Progenitor cell of endocrine pancreas (in vitro differentiated cells): ENCODE data around the gene BOD1L1. TPM values are rescaled to one million over a fixed set of nuclear protein-coding genes. Genes with fewer than 3 reads are reported as not detected.
A peak's percentile ranks its signal among the peaks of the same experiment; 100 is the strongest.

ENCODE experiments used
- DNase-seq: peaks from one replicate; pipeline ENCODE4 v3.0.0; 2021; ENCODE audit warnings: low spot score; ENCODE audit not compliant: unreplicated experiment
- H3K27ac Mint-ChIP-seq: 2 replicates; pipeline ENCODE4 v1.8.0; 2021; ENCODE audit warnings: mild to moderate bottlenecking, moderate library complexity, mixed read lengths
- H3K27me3 Mint-ChIP-seq: 2 replicates; pipeline ENCODE4 v1.8.0; 2021; ENCODE audit warnings: mixed read lengths
- H3K36me3 Mint-ChIP-seq: 2 replicates; pipeline ENCODE4 v1.8.0; 2022; ENCODE audit warnings: mixed read lengths; ENCODE audit not compliant: insufficient read depth
- H3K4me1 Mint-ChIP-seq: 2 replicates; pipeline ENCODE4 v1.8.0; 2021; ENCODE audit warnings: low read depth, mixed read lengths
- H3K4me3 Mint-ChIP-seq: 2 replicates; pipeline ENCODE4 v1.8.0; 2021; ENCODE audit warnings: low read depth, mild to moderate bottlenecking, moderate library complexity, mixed read lengths
- H3K9me3 Mint-ChIP-seq: 2 replicates; pipeline ENCODE4 v1.8.0; 2021; ENCODE audit warnings: low read depth, mixed read lengths
- microRNA-seq: library from miRNA; unstranded; fragments of <30 nt; microRNA quantifications from one replicate; pipeline ENCODE4 v1.1.0, GENCODE V29; 2020; ENCODE audit warnings: borderline number of aligned reads; ENCODE audit not compliant: unreplicated experiment
- total RNA-seq: library from RNA; stranded (reverse); gene quantifications from 2 replicates; pipeline ENCODE4 v1.2.1, GENCODE V29; 2021
- TF ChIP-seq, protein P1 (sequence below): fragments of 200-600 bp; sonication (generic); IDR thresholded peaks from one replicate; pipeline ENCODE4 v1.5.0; 2021; ENCODE audit warnings: antibody characterized with exemption, mild to moderate bottlenecking; ENCODE audit not compliant: unreplicated experiment

BOD1L1 gene
- total RNA-seq, 1 donor from 2014 or later: 42.1 TPM

DNA sequence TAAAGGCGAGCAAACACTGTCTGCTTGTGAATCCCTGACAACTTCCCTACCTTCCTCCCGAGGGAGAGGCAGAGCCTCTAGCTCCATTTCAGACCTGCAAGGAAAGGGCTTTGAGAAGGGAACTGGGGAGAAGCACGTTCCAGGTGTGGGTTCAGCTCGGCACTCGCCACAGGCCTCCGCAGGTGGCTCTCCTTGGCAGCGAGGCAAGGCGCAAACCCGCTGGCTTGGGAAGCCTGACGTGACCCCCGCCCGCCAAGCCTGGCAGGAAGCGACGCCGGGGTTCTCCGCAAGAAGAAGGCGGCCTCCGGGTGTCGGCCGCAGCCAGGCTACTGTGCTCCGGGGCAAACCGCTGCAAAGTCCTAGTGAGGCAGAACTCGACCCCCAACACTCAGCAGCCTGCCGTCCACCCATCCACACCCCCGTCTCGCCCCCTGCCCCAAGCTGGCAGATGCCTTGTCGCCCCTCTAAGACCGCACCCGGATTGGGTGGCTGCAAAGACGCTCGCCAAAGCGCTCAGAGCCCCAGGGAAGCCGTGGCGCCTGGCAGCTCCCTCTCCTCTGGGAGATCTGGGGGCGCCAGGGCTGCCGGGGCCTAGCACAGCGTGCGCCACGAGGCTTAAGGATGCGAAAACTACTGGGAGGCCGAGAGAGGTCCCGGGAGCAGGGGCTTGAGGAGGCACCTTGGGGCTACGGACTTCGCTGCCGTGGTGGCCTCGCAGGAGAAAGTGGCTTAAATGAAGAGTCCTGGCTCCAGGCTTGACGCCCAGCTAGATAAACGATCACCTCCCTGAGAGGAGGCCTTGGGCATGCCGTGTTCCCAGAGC is 105.0 kb downstream of the BOD1L1 start:
- Mint-ChIP-seq H3K4me3 (no peak overlapping the region), H3K4me1 (no peaks in the 10 kb centered on the region), H3K27ac (no peak overlapping the region), H3K27me3 (peaks cover 36% of the 10 kb centered on the region), H3K9me3 (no peaks in the 10 kb centered on the region), H3K36me3 (no peaks in the 10 kb centered on the region)
- TF ChIP-seq, protein P1, sequence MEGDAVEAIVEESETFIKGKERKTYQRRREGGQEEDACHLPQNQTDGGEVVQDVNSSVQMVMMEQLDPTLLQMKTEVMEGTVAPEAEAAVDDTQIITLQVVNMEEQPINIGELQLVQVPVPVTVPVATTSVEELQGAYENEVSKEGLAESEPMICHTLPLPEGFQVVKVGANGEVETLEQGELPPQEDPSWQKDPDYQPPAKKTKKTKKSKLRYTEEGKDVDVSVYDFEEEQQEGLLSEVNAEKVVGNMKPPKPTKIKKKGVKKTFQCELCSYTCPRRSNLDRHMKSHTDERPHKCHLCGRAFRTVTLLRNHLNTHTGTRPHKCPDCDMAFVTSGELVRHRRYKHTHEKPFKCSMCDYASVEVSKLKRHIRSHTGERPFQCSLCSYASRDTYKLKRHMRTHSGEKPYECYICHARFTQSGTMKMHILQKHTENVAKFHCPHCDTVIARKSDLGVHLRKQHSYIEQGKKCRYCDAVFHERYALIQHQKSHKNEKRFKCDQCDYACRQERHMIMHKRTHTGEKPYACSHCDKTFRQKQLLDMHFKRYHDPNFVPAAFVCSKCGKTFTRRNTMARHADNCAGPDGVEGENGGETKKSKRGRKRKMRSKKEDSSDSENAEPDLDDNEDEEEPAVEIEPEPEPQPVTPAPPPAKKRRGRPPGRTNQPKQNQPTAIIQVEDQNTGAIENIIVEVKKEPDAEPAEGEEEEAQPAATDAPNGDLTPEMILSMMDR: no peak
- DNase-seq: no peak

DNA sequence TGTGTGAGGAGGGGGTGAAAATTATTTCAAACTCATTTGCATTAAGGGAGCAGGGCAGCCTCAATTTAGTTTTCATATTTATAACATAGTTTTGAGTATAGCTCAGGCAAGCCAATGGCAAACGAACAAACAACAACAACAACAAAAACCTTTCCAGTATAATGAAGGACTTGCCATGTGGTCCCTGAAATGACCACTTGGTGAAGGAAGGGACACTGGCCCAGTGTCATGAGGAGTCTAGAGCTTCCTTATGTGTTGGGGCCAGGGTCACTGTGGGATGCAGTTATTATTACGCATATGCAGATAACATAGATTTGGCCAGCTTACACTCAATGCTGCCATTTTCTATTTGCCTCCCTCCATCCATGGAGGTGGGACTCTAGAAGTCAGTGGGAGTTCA is 106.5 kb downstream of the BOD1L1 start:
- Mint-ChIP-seq H3K36me3 (no peaks in the 10 kb centered on the region), H3K4me3 (no peak overlapping the region), H3K4me1 (no peaks in the 10 kb centered on the region), H3K27me3 (peaks cover 29% of the 10 kb centered on the region), H3K9me3 (no peaks in the 10 kb centered on the region), H3K27ac (no peak overlapping the region)
- DNase-seq: no peak
- TF ChIP-seq, protein P1: peak; percentile 17

Small RNAs within 50 kb of the gene (microRNA-seq; reads per million reads assigned to microRNA genes)
- not detected for gene MIR5091

Other genes with a start within 250 kb of the BOD1L1 start
- gene RAB28, start 143.4 kb downstream of the BOD1L1 start, total RNA-seq: 26.9 and 28.3 TPM in 2 replicates
- 1.7 and 2.1 TPM in 2 replicates for gene NKX3-2, start 83.2 kb downstream of the BOD1L1 start, total RNA-seq